GM18858 (cell line): ENCODE measurements around the gene C4B.
"Not testable (repeated sequence)": the region's sequence is repeated elsewhere in the genome, so short reads cannot be mapped to it uniquely, and the experiment has no call there.

Source experiments
- ATAC-seq: cut with Tn5 transposase; IDR thresholded peaks from one replicate; pipeline ENCODE4 v1.9.1; 2021; ENCODE audit not compliant: unreplicated experiment

Gene C4B

DNA sequence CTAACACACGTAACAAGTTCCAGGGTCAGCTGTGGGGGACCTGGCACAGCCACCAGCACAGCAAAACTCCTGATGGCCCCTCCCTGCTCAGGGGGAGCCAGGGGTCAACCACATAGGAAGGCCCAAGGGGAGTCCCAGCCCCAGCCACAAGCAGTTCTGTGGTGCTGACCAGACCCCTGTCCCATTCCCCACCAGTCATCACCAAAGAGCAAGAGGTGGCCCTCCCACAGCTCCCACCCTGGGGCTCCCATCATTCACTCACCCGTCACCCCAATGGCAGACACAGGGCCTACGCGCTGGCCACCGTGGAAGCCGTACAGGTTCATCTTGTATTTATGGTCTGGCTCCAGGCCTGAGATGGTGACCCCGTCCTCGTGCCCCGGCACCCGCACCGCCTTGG, 35.1 kb downstream of the C4B start:
- ATAC-seq, result not testable (repeated sequence)

- ATAC-seq, result no peak
These were observed 36.0 kb downstream of the C4B start for GRCh38 chr6:32050562-32050961.

GRCh38 chr6:32052626-32053025, 38.0 kb downstream of the C4B start:
- ATAC-seq, result not testable (repeated sequence)

DNA sequence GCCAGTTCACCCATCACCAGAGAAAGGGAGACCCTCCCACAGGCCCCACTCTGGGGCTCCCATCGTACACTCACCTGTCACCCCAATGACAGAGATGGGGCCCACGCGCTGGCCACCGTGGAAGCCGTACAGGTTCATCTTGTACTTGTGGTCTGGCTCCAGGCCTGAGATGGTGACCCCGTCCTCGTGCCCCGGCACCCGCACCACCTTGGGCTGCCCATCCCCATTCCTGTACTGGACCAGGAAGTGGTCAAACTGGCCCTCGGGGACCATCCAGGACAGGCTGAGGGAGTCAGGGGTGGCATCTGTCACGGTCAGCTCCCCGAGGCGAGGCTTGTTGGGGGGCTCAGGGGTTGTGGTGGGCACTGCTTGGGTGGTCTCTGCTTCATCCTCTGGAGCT, 38.7 kb downstream of the C4B start:
- ATAC-seq, result not testable (repeated sequence)

DNA sequence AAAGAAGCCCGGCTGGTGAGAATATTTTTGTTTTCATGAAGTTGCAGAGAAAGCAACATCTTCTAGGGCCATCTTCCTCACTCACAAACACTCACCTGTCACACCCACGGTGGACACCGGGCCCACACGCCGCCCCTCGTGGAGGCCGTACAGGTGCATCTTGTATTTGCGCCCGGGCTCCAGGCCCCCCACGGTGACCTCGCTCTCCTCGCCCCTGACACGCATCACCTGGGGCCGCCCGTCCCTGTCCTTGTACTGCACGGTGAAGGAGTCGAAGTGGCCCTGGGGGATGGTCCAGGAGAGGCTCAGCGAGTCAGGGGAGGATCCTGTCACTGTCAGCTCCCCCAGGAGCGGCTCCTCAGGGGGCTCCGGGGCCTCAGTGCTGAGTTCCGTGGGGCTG, 41.2 kb downstream of the C4B start:
- ATAC-seq, result not testable (repeated sequence)

DNA sequence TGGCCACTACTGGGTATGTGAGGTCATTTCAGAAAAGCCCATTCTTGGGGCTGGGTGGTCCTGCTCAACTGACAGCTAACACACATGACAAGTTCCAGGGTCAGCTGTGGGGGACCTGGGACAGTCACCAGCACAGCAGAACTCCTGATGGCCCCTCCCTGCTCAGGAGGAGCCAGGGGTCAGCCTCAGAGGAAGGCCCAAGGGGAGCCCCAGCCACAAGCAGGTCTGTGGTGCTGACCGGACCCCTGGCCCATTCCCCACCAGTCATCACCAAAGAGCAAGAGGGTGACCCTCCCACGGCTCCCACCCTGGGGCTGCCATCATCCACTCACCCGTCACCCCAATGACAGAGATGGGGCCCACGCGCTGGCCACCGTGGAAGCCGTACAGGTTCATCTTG, 41.7 kb downstream of the C4B start:
- no peak for ATAC-seq

GRCh38 chr6:32057966-32058365, 43.4 kb downstream of the C4B start:
- ATAC-seq, result no peak

DNA sequence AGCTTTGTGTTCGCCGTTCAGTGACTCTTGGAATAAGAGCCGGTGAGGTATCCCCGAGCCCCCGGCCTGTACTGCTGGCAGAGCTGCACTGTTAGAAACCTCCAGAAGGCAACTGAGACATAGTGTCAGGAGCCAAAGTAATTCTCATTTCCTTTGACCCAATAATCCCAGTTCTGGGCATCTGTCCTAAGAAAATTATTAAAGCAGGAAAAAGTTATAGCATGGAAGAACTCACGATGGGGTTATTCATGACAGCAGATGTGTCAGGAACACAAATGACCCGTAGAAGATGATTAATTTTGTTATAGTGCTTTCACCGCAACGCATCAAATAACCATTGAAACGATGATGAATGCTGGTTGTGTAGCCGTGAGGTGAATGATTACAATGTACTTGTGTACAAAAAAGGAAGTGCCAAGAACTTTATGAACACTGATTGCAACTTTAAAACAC, 43.9 kb downstream of the C4B start:
- no peak for ATAC-seq

- no peak for ATAC-seq
These were observed 46.5 kb downstream of the C4B start for GRCh38 chr6:32060966-32061655.

DNA sequence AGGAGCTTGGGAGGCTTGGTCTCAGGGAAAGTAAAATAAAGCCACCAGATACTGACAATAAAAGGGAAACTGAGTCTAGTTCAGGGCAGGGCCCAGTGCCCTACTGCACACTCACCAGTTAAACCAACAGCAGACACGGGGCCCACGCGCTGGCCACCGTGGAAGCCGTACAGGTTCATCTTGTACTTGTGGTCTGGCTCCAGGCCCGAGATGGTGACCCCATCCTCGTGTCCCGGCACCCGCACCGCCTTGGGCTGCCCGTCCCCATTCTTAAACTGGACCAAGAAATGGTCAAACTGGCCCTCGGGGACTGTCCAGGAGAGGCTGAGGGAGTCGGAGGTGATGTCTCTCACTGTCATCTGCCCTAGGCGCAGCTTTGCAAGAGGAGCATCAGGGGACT, 50.1 kb downstream of the C4B start:
- no peak for ATAC-seq

DNA sequence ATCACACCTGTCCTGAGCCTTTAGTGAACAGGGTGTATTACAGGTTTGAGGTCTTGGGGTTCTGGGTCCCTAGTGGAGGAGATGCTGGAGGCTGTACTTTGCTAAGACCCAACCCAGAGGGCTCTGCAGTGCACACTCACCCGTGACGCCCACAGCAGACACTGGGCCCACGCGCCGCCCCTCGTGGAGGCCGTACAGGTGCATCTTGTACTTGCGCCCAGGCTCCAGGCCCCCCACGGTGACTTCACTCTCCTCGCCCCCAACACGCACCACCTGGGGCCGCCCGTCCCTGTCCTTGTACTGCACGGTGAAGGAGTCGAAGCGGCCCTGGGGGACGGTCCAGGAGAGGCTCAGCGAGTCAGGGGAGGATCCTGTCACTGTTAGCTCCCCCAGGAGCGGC, 52.9 kb downstream of the C4B start:
- ATAC-seq, result not testable (repeated sequence)

DNA sequence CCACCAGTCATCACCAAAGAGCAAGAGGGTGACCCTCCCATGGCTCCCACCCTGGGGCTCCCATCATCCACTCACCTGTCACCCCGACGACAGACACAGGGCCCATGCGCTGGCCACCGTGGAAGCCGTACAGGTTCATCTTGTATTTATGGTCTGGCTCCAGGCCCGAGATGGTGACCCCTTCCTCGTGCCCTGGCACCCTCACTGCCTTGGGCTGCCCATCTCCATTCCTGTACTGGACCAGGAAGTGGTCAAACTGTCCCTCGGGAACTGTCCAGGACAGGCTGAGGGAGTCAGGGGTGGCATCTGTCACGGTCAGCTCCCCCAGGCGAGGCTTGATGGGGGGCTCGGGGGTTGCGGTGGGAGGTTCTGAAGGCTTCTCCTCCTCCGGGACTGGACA, 53.7 kb downstream of the C4B start:
- ATAC-seq, result not testable (repeated sequence)

DNA sequence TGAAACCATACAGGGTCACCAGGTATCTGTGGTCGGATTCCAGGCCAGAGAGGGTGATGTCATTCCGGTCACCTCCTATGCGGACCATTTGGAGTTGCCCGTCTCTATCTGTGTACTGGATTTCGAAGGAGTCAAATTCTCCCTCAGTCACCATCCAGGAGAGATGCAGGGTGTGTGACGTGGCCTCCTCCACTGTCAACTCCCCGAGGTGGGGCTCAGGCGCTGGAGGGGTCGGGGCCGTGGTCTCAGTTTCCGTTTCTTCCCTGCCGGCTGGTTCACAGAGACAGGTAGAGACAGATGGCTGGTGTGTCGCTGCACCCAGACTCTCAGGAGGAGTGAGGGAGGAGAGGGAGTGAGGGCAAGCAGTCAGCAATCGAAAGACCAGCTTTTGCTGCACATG, 54.3 kb downstream of the C4B start:
- ATAC-seq, result no peak

DNA sequence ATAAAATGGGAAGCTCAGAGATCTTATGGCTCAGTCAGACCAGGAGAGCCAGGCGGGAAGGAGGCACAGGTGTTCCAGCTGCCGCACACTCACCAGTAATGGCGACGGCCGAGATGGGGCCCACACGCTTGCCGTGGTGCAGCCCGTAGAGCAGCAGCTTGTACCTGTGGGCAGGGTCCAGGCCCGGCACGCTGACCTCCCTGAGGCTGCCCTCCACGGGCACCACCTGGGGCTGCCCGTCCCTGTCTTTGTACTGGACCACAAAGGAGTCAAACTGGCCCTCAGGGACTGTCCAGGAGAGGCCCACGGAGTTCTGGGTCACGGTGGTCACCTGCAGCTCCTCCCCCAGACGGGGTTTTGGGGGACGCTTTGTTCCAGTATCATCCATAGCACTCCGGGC, 54.9 kb downstream of the C4B start:
- ATAC-seq, result no peak

DNA sequence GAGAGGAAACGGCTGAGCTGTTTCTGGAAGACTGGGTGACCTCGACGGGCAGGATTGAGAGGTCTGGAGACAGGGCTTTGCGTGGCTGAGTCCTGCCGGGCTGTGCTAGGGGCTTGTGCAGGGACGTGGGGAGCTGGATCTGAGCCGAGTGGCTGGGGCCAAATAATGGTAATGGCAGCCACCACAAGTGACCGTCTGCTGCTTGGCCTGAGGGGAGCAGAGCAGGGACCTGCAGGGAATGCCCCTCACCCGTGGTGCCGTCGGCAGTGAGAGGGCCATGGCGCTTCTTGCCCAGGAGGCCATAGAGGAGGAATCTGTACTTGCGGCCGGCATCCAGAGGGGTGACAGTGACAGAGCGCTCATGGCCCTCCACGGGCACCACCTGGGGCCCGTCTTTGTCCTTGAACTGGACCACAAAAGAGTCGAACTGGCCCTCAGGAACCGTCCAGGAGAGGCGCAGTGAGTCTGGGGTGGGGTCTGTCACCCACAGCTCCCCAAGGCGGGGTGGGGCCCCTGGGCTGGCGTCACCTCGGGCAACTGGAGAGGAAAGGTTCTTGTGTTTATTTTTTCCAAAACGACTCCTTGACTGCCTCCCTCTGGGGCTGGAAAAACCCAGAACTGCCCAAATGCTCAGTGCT, 55.4 kb downstream of the C4B start:
- no peak for ATAC-seq

- ATAC-seq, result no peak
These were observed 56.4 kb downstream of the C4B start for GRCh38 chr6:32070814-32071543.

- no peak for ATAC-seq
These were observed 58.5 kb downstream of the C4B start for GRCh38 chr6:32073101-32073500.

DNA sequence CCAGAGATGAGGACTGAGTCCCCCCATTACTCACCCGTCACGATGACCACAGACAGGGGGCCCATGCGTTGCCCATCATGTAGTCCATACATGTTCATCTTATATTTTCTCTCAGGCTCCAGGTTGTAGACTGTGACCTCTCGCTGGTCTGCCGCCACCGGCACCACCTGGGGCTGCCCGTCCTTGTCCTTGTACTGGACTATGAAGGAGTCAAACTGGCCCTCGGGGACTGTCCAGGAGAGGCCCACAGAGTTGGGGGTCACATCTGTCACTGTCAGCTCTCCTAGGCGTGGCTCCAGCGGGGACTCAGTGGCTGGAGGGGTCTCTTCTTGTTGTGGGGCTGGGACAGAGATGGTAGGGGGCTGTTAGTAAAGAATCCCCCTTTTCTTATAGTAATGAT, 59.0 kb downstream of the C4B start:
- ATAC-seq, result no peak

- ATAC-seq, result no peak
These were observed 60.5 kb downstream of the C4B start for GRCh38 chr6:32074996-32075532.

- ATAC-seq, result no peak
These were observed 61.2 kb downstream of the C4B start for GRCh38 chr6:32075781-32076180.

DNA sequence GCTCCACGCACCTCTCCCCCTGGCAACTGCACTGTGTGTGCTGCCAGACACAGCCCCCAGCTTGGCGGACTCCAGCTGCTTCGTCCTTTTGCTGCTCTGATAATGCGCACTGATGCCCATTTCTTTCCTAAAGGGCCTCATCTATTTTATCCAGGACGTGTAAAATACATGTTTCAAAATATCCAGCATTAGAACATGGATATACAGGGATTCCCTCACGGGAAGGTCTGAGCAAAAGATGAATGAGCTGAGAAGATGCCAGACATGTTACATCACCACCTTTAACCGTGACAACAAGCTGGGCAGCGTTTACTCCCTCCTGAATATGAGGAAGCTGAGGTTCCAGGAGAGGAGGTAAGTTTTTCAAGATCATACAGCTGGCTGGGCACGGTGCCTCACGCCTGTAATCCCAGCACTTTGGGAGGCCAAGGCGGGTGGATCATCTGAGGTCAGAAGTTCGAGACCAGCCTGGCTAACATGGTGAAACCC, 61.8 kb downstream of the C4B start:
- no peak for ATAC-seq
